Endothelial cell of hepatic sinusoid (primary cell): ENCODE measurements around the gene CCR2.
"Not testable (repeated sequence)": the region's sequence is repeated elsewhere in the genome, so short reads cannot be mapped to it uniquely, and the experiment has no call there.

Source experiments
- in situ Hi-C: cut with HindIII; loops from 2 replicates; pipeline ENCODE4 v1.10.0; 2017; ENCODE audit warnings: low sequenced_read_pairs

CCR2 gene

DNA sequence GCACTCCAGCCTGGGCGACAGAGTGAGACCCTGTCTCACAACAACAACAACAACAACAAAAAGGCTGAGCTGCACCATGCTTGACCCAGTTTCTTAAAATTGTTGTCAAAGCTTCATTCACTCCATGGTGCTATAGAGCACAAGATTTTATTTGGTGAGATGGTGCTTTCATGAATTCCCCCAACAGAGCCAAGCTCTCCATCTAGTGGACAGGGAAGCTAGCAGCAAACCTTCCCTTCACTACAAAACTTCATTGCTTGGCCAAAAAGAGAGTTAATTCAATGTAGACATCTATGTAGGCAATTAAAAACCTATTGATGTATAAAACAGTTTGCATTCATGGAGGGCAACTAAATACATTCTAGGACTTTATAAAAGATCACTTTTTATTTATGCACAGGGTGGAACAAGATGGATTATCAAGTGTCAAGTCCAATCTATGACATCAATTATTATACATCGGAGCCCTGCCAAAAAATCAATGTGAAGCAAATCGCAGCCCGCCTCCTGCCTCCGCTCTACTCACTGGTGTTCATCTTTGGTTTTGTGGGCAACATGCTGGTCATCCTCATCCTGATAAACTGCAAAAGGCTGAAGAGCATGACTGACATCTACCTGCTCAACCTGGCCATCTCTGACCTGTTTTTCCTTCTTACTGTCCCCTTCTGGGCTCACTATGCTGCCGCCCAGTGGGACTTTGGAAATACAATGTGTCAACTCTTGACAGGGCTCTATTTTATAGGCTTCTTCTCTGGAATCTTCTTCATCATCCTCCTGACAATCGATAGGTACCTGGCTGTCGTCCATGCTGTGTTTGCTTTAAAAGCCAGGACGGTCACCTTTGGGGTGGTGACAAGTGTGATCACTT lies 18.8 kb downstream of the CCR2 start:
- in situ Hi-C loops, result loop anchor here (25.0 kb wide), 1 partner anchor 285 kb away; no protein-coding TSS in a partner anchor

DNA sequence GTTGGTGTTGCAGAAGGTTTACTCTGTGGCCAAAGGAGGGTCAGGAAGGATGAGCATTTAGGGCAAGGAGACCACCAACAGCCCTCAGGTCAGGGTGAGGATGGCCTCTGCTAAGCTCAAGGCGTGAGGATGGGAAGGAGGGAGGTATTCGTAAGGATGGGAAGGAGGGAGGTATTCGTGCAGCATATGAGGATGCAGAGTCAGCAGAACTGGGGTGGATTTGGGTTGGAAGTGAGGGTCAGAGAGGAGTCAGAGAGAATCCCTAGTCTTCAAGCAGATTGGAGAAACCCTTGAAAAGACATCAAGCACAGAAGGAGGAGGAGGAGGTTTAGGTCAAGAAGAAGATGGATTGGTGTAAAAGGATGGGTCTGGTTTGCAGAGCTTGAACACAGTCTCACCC lies 20.8 kb downstream of the CCR2 start:
- in situ Hi-C loops, result loop anchor here (25.0 kb wide), 1 partner anchor 287 kb away; no protein-coding TSS in a partner anchor

DNA sequence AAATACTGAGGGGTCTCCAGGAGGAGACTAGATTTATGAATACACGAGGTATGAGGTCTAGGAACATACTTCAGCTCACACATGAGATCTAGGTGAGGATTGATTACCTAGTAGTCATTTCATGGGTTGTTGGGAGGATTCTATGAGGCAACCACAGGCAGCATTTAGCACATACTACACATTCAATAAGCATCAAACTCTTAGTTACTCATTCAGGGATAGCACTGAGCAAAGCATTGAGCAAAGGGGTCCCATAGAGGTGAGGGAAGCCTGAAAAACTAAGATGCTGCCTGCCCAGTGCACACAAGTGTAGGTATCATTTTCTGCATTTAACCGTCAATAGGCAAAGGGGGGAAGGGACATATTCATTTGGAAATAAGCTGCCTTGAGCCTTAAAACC lies 21.3 kb downstream of the CCR2 start:
- in situ Hi-C loops, result no loop called here

DNA sequence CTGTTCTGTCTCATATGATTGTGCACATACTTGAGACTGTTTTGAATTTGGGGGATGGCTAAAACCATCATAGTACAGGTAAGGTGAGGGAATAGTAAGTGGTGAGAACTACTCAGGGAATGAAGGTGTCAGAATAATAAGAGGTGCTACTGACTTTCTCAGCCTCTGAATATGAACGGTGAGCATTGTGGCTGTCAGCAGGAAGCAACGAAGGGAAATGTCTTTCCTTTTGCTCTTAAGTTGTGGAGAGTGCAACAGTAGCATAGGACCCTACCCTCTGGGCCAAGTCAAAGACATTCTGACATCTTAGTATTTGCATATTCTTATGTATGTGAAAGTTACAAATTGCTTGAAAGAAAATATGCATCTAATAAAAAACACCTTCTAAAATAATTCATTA lies 21.9 kb downstream of the CCR2 start:
- in situ Hi-C loops, result no loop called here

DNA sequence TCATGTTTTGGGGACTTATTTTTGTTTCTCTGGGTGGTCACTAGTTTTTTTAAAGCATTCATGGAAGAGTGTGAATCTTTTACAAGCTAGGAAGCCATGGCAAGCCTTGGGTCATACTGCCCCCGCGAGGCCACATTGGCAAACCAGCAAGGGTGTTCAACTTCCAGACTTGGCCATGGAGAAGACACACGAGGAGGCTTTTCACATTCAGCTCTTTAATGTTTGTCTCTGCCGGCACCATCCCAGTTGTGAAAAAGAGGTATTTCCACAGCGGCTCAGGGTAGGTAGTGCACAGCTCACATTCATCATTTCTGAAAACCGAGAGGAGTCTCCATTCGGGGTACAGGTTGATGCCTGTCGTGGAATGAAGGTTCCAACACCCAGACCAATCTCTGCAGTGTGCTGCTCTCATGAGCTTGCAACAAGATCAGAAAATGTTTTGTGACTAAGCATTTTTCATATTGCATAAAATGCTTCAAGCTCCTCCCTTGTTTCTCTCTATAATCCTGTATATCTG lies 24.6 kb downstream of the CCR2 start:
- in situ Hi-C loops, result no loop called here

DNA sequence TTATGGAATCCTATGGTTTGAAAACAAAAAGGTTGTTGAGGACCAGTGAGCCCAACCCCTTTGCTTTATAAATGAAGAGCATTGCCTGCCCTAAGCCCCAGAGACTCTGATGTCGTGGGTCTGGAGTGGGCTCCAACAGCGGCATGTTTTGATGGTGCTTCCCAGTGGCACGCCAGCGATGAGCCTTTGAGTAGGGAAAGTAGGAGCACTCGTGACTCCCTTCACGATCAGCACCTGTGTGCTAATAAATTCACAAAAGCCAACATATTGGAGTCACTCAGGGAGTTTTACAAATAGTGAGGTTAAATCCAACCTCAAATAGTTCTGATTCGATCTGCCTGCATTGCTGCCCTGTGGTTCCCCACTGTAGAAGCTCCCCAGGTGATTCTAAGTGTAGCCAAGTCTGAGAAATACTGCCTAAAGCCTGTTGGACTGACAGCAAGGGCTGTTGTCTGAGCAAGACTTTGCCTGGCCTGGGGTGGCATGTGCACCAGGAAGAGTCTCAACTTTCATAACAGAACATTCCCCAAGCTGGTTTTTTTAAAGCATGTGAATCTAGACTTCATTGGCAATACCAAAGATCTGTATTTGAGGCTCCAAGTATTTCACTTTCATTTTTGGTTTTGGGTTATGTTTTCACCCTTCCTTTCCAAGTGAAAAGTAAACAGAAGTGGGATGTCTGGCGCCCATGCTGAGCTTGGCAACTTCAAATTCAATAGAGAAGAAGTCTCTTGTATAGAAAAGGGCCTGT lies 26.7 kb downstream of the CCR2 start:
- in situ Hi-C loops, result loop anchor here (5.0 kb wide), 1 partner anchor 48 kb away; no protein-coding TSS in a partner anchor

DNA sequence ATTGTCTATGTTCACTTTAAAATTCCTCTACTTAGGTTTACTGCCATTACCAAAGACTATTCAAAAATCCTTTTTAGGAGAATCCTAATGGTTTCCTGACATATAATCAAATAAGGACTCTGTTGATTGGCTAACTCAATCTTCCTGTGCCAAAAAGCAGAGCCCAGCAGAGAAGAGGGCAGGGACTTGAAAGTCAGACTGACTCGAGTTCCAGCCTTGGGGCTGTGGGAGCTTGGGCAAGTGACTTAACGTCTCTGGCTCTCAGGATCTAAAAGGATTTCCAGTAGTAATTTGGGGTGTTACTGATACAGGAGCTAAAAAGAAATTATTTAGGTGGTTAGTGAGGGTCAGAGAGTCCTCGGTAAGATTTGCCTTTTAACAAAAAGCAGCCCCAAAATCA lies 27.7 kb downstream of the CCR2 start:
- in situ Hi-C loops, result loop anchor here (5.0 kb wide), 1 partner anchor 49 kb away; no protein-coding TSS in a partner anchor

DNA sequence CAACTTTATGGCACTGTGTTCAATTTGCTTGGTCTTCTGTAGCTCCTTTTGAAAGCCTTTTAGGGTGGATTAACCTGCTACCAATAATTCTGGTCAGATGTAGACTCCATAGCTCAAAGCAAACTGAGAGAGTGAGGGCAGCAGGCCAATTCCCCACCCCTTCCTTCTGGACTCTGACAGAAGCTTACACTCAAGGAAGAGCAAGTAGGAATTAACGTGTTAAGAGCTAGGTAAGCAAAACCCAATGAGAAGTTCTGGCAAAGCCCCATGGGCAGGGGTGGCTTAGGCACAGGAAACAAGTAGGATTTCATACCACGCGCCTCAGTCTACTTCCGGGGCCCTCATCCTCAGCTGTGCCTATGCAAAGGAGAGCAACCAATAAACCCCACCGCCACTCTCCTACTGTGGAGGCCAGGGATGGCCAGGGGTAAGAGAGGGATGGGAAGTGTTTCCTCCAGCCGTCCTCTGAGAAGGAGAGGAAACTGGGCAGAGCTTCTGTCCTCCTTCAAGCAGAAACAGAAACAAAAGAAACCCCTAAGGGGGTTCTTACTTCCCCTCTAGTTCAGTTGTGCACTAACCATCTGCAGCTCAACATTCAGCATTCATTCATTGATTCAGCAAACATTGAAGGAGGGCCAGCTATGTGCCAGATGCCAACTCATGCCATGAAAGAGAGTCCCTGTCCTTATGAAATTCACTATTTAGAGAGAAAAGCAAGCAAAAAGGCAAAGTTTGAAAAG lies 29.5 kb downstream of the CCR2 start:
- in situ Hi-C loops, result loop anchor here (5.0 kb wide), 1 partner anchor 51 kb away; no protein-coding TSS in a partner anchor

DNA sequence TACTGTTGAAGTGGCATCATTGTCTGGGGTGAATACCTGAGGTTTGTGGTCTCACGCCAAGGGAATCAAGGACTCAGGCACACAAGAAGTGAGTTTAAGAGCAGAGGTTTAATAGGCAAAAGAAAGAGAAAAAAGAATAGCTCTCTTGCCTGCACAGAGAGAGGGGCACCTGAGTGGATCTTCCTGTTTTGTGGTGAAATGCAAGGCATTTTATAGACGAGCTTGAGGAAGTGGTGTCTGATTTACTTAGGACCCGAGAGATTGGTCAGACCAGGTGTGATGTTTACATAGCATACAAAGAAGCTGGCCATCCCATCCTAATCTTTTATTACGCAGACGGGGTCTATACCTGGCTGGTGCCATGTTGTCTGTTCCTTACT lies 30.0 kb downstream of the CCR2 start:
- in situ Hi-C loops, result loop anchor here (5.0 kb wide), 1 partner anchor 52 kb away; no protein-coding TSS in a partner anchor

DNA sequence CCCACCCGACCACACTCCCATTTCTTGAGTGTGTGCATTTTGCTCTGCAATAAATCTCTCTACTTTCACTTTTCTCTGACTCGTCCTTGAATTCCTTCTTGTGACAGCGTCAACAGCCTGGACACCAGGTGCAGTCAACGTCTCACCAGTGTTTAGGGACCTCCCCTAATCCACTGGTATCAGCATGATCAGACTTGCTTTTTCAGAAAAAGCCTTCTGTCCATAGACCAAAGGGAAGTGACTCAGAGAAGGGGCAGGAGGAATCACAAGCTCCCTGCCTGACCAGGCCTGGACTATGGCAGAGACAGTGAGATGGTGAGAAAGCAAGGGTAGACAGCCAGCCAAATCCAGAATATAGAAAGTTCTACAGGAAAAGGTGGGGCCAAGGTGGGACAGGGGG lies 32.3 kb downstream of the CCR2 start:
- in situ Hi-C loops, result no loop called here

DNA sequence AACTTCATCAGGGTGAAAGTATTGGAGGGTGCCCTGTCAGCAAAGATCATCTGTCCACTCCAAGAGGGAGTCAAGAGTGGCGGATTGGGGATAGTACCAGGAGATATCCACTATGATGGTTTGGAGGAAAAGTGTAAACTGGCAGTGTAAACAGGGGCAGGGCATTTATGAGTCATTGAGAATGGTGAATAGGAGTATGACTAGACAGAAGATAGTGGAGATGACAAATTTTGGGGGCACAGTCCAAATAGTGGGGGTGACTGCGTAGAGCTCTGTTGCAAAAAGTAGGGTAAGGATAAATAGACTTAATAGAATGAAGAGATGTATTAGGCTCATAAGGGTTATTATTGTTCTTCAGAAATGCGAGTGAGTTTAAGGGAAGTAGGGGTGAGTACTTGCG lies 34.9 kb downstream of the CCR2 start:
- in situ Hi-C loops, result not testable (repeated sequence)

DNA sequence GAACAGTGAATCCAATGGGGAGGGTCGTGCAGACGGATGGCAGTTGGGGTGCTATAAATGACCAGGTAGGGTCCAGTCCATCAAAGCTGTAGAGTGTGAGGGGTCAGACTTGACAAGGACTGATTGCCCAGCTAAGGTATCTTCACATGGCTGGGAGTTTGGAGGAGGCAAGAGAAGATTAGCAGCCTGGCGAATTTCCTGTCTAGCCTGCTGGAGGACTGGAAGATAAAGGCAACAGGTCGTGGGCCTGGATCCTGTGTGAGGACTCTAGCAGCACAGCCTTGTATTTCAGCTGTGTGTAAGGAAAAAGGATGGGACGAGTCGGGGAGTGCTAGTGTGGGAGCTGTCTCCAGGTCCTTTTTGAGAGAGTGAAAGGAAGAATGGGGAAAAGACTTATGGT lies 35.4 kb downstream of the CCR2 start:
- in situ Hi-C loops, result no loop called here

DNA sequence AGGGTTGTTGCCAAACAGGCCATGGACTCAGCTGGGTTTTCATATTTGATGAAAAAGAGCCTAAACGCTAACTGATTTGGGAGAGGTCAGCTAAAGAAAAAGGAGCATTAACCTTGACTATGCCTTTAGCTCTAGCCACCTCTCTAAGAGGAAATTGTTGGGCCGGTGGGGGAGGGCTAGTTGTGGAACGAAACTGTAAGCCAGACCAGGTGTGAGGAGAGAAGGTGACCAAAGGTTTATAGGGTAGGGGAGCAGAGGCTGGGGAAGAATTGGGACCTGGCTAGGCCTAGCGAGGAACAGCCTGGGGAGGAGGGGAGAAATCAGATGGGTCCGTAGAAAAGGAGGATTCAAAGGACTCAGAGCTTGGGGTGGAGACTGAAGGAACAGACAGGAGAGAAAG lies 37.6 kb downstream of the CCR2 start:
- in situ Hi-C loops, result not testable (repeated sequence)

DNA sequence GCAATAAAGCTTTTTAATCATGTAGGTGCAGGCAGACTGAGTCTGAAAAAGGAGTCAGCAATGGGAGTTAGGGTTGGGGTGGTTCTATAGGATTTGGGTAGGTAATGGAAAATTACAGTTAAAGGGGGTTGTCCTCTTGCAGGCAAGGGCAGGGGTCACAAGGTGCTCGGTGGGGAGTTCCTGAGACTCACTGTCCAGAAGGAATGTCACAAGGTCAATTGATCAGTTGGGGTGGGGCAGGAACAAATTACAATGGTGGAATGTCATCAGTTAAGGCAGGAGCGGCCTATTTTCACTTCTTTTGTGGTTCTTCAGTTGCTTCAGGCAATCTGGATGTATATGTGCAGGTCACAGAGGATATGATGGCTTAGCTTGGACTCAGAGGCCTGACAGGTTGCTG lies 39.1 kb downstream of the CCR2 start:
- in situ Hi-C loops, result no loop called here

DNA sequence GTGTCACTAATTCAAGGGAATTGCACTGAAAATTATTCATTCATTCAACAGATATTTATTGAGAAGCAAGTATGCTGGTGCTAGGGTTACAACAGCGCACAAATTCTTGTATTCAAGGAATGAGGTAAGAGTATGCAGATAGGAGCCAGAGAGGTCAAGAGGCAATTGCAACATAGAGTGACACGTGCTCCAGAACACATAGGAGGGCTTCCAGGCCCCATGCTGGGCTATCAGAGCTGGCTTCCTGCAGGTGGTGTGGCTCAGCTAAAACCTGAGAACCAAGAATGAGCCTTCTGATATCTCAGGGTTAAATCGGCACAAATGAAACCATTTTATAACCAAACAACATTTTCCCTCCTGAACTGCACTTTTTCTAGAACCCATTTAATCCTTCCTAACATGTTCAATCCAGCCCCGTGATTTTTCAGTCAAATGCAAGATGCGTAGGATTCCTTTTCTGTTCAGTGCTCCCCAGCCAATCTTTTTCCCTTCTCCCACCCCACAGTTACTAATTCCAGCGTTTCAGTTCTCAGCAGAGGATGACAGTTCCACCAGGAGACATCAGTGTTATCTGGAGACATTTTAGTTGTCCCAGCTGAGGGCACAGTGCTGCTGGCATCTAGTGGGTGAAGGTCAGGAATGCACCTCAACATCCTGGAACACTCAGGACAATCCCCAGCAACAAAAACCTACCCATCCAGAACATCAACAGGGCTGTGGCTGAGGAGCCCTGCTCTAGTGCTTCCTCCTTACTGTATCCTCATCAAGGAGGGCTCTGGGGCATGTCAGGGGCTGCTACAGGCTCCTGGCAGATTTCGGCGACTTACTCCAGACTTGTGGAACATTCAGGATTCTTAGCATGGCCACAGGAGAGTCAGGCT lies 39.9 kb downstream of the CCR2 start:
- in situ Hi-C loops, result no loop called here

DNA sequence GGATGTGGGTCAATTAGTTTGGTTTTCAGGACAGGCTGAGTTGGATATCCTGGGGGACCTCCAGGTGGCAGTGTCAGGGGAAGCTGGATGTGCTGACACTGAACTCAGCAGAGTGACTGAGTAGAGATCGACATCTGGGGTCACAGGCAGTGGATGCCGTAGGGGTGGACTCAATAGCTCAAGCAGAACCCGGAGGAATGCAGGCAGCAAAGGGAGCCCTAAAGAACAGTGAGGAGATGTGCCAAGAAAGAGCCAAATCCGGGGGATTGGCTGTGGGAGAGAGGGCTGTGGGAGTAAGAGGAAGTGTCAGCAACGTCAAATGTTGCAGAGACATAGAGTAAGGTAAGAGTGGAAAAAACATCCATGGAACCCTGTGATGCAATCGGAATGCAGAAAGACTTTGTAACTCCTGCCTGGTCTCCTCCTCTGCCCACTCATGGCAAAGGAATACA lies 41.3 kb downstream of the CCR2 start:
- in situ Hi-C loops, result no loop called here

DNA sequence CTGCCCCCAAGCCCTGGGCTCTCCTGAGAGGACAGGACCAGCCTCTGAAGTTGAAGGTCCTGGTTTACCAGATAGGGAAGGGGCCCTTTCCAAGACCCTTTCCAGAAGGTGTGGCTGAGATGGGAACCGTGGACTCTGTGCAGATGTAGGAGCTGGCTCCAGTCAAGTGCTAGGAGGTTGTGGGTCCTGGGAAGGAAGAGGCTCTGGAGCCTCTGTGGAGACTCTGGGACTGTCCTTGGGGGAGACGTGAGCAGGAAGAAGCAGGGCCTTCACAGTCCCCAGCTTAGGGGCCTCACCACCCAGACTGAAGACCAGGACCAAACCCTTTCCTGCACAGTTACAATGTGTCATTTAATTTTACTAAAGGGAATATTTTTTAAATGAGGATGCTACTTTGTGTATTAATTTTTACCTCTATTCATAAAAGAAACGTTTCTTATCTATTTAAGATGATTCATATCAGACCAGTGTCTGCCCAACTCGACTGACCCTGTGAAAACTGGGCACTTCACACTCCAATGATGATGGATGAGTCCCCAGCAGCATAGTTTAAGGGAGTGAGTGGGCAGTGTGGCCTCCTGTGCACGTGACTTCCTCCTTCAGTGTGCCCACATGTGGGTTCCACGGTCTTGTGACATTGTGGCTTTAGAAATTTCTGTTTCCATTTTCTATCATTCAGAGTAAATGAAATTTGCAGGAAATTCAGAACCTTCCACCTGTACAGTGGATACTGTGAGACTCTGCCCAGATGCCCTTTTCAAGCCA lies 42.0 kb downstream of the CCR2 start:
- in situ Hi-C loops, result no loop called here

DNA sequence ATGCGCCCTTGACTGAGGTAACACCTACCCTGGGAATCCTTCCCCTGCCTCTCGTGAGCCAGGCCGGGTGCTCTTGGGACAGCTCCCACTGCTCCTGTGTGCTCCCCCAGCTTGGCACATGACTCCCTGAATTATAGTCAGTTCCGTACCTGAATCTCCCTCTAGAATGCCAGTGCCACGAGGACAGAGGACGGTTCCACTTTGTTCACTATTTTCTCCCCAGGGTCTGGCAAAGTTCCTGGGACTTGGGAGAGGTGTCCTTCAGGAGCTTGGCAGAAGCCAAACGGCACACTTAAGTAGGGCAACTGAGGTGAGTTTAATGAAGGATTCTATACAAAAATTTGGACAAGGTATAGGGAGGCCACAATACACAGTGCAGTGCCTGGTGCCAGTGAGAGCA lies 43.2 kb downstream of the CCR2 start:
- in situ Hi-C loops, result no loop called here
